C1 segment of cervical spinal cord (tissue), 14 donors: ENCODE results near the gene ZNF136.
A peak's percentile ranks its signal among the peaks of the same experiment; 100 is the strongest.

ENCODE experiments used
- DNase-seq, 14 donors: peaks; one replicate each; lab custom pipeline; 2025; lab: John Stamatoyannopoulos, UW

The ZNF136 gene

GRCh38 chr19:12194827-12195731 is 32.2 kb downstream of the ZNF136 start:
- peak; percentile 28 to 90 (median 75) for DNase-seq

GRCh38 chr19:12198136-12198535 is 35.2 kb downstream of the ZNF136 start:
- DNase-seq: no peak

- DNase-seq: no peak
Measured at GRCh38 chr19:12199757-12200419, 37.0 kb downstream of the ZNF136 start.

- no peak for DNase-seq
Measured at GRCh38 chr19:12202250-12202649, 39.4 kb downstream of the ZNF136 start.

GRCh38 chr19:12205296-12205695 is 42.4 kb downstream of the ZNF136 start:
- DNase-seq: no peak

GRCh38 chr19:12208221-12208620 is 45.3 kb downstream of the ZNF136 start:
- DNase-seq: no peak

GRCh38 chr19:12217332-12217731 is 54.4 kb downstream of the ZNF136 start:
- DNase-seq: no peak

- no peak for DNase-seq
Measured at GRCh38 chr19:12222980-12223630, 60.2 kb downstream of the ZNF136 start.

- DNase-seq: no peak
Measured at GRCh38 chr19:12224676-12225075, 61.8 kb downstream of the ZNF136 start.

GRCh38 chr19:12229990-12230389 is 67.1 kb downstream of the ZNF136 start:
- DNase-seq: no peak

- DNase-seq: no peak
Measured at GRCh38 chr19:12230751-12231733, 68.1 kb downstream of the ZNF136 start.

- no peak for DNase-seq
Measured at GRCh38 chr19:12232961-12233360, 70.1 kb downstream of the ZNF136 start.

- no peak for DNase-seq
Measured at GRCh38 chr19:12237143-12237839, 74.4 kb downstream of the ZNF136 start.
